Measurements from ENCODE around the gene ANKMY1.

Gene ANKMY1

GRCh38 chr2:240579771-240580614 lies 22.2 kb upstream of the ANKMY1 start:
- peak; percentile 92 for DNase-seq (ENCODE audit: low read depth)

DNA sequence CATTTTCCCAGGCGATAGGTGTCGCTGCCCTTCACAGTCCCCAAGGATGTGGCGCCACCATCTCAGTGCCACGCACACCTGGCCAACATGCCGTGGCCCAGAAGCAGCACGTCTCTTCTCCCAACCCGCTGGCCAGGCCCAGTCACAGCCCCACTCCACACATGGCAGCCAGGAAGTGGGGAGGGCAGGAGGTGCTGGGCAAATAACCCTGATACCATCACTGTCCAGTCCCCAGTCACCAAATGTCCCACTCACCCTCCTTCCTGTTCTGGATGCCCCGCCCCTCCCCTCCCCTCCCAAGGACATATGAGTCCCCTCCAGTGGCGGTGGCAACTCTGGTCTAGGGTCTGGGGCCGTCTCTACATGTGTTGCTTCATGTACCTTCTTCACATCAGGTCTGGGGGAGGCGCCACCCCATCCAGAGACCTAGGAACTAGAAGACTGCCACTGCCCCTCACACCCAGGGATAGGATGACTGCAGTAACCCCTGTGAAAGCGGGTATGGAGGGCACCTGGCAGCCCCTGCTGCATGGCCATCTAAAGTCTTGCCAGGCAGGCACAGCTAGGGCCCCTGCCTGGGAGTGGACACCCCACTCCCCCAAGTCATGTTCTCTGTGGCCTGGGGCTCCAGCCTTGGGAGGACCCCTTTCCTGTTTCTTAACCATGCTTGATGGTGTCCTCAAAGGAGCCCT lies 21.4 kb upstream of the ANKMY1 start:
- no peak for DNase-seq (ENCODE audit: low read depth)

DNA sequence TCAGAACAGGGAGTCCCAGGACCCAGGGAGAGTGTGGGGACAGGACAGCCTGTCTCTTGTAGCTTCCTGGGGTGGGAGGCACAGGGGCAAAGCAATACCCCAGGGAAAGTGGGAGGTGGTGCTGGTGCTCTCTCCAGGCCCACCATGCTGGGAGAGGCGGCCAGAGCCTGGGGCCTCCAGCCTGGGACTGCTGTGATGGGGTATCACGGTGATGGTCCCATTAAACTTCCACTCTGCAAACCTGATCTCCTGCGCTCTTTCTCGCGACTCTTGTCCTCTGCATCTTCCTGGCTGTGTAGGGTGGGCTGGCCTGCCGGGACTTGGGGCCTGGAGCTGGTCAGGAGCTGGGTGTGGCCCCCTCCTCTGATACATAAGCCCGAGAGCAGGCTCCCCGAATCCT lies 20.7 kb upstream of the ANKMY1 start:
- no peak for DNase-seq (ENCODE audit: low read depth)

GRCh38 chr2:240578110-240578450 lies 20.3 kb upstream of the ANKMY1 start:
- DNase-seq (ENCODE audit: low read depth), result no peak

- no peak for DNase-seq (ENCODE audit: low read depth)
These were observed 19.7 kb upstream of the ANKMY1 start for GRCh38 chr2:240577281-240578109.

DNA sequence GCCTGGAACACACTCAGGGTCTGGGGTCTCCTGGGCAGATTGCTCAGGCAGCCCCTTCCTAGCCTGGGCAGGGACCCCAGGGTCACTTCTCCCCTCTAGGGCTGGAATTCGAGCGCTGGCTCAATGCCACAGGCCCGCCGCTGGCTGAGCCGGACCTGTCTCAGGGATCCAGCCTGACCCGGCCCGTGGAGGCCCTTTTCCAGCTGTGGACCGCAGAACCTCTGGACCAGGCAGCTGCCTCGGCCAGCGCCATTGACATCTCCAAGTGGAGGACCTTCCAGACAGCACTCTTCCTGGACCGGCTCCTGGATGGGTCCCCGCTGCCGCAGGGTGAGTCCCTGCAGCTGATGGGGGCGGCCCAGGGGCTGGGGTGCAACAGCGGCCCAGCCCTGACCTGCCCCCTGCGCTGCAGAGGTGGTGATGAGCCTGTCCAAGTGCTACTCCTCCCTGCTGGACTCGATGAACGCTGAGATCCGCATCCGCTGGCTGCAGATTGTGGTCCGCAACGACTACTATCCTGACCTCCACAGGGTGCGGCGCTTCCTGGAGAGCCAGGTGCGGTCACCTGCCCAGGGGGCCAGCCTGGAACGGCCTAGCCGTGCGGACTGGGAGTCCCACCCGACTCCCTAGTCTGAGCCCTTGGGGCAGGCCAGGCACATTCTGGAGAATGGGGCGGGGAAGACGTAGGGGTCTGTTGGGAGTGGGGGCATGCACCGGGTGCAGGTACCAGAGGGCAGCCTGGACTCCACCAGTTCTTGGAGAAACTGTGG lies 18.8 kb upstream of the ANKMY1 start:
- DNase-seq (ENCODE audit: low read depth), result no peak

DNA sequence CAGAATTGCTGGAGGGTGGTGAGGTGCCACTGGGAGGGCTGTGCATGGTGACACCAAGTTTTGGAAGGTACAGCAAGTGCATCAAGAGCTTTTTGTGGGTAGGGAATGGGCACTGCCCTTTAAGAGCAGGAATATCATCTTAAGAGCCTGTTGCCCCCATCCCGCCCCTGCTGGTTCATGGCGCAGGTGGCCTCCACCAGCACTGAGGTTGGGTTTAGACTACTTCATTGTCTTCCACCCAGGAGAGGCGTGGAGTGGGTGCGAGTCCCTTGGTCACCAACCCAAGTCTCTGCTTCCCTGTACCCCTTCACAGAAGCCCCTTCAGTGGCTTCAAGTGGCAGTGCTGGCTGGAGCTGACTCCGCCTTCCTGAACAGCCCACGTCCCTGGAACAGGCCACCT lies 18.2 kb upstream of the ANKMY1 start:
- no peak for DNase-seq (ENCODE audit: low read depth)

GRCh38 chr2:240575101-240575965 lies 17.5 kb upstream of the ANKMY1 start:
- no peak for DNase-seq (ENCODE audit: low read depth)

GRCh38 chr2:240574386-240575100 lies 16.8 kb upstream of the ANKMY1 start:
- DNase-seq (ENCODE audit: low read depth), result no peak

- no peak for DNase-seq (ENCODE audit: low read depth)
These were observed 16.0 kb upstream of the ANKMY1 start for GRCh38 chr2:240573516-240574385.

DNA sequence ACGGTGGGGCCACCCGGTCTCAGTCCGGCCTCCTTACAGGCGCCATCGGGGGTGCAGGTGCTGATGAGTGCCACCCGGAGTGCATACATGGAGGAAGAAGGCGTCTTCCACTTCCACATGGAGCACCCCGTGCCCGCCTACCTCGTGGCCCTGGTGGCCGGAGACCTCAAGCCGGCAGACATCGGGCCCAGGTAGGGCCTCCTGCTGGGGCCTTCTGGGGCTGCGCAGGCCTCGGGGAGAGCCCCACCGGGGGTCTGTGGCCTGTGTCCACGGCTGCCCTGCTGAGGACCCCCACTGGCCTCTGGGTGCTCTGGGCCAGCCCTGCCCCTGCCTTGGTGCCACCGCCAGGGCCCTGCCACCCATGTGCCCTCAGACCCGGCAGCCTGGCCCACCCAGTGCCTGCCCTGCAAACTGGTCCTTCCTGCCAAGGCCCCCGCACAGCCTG lies 15.3 kb upstream of the ANKMY1 start:
- no peak for DNase-seq (ENCODE audit: low read depth)

DNA sequence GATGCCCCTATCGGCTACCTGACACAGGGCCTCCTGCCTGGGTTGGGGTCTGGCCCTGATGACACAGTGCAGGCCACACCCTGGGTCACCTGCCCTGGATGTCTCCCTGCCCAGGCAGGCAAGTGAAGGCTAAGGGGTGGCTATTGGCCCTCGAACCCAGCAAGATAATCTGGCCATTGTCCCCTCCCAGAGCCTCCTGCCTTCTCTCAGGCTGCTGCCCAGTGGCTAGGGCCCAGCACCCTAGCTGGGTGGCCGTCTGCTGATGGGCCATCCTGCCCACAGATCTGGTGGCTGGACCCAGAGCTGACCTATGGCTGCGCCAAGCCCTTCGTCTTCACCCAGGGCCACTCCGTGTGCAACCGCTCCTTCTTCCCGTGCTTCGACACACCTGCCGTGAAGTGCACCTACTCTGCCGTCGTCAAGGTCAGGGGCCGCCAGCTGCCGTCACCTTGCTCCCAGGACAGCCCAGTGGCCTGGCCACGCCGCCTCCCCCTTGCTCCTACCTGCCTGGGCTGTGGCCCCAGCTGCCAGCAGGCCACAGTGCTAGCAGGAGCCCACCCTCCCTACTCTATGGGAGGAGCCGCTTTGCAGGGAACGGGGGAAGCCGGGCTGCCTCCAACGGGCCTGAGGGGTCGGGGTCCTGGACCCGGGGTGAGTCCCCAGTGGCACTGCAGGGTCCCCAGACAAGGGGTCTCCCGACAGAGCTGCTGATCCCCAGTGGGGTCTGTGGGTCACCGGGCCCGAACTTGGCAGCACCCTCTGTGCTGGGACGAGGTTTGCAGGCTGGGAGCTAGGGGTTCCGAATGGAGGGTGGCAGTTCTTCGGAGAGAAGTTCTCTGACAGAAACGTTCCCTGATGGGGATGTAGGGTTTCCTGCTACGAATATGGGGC lies 14.6 kb upstream of the ANKMY1 start:
- DNase-seq (ENCODE audit: low read depth), result no peak

- DNase-seq (ENCODE audit: low read depth), result no peak
These were observed 13.7 kb upstream of the ANKMY1 start for GRCh38 chr2:240571314-240571973.

GRCh38 chr2:240570531-240571313 lies 12.9 kb upstream of the ANKMY1 start:
- DNase-seq (ENCODE audit: low read depth), result no peak

GRCh38 chr2:240569998-240570530 lies 12.3 kb upstream of the ANKMY1 start:
- no peak for DNase-seq (ENCODE audit: low read depth)

DNA sequence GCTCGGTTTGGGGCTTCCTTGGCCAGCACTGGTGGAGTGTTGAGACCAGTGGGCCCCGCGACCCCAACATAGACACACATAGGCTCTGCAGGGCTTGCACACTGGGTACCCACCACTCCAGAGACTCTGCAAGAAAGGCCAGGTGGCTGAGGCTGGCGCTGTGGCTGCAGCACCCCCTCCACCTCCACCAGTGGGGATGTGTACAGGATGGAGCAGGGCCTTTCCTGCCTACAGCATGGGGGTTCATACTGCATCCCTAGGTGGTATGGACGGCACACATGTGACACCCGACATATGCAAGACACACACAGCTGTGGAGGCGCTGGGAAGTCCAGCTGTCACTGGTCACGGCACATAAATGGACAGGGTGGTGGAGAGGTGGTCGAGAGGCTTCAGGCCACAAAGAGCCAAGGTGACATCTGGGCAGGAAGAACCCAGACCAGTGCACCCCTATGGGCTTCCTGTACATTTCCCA lies 11.8 kb upstream of the ANKMY1 start:
- DNase-seq (ENCODE audit: low read depth), result no peak

Measured in ELR (cell line).